MCF 10A (cell line): Measurements from ENCODE around the gene PIP4K2A. TPM values are rescaled to one million over a fixed set of nuclear protein-coding genes. Genes with fewer than 3 reads are reported as not detected.

Experiments
- BruUV-seq: library from RNA; stranded (reverse); fragments of 400-500 nt; replicated peaks from 2 replicates; lab custom pipeline; 2021; lab: Mats Ljungman, UMichigan
- CTCF ChIA-PET: fragments of 300-600 bp; sonication (Branson Sonifier 250); formaldehyde crosslinking; extraction: SDS; loops from one replicate; lab custom pipeline; 2021; ENCODE audit warnings: antibody characterized with exemption, inconsistent platforms; lab: Yijun Ruan, JAX
- POLR2A ChIA-PET: fragments of 300-600, 350-650 bp; sonication (Branson Sonifier 250); formaldehyde crosslinking; extraction: SDS; loops from one replicate; lab custom pipeline; 2020; ENCODE audit warnings: antibody characterized with exemption, inconsistent platforms; lab: Yijun Ruan, JAX
- DNase-seq: peaks from one replicate; pipeline ENCODE4 v3.0.0-alpha.2; 2018; ENCODE audit not compliant: unreplicated experiment
- H3K27ac Mint-ChIP-seq: one replicate; pipeline ENCODE4 v1.8.0; 2022; ENCODE audit warnings: mild to moderate bottlenecking, low read depth, mixed read lengths; ENCODE audit not compliant: unreplicated experiment
- H3K27me3 Mint-ChIP-seq: one replicate; pipeline ENCODE4 v1.8.0; 2022; ENCODE audit warnings: mixed read lengths; ENCODE audit not compliant: insufficient read depth, unreplicated experiment
- H3K36me3 Mint-ChIP-seq: one replicate; pipeline ENCODE4 v1.8.0; 2022; ENCODE audit warnings: mild to moderate bottlenecking, moderate library complexity, mixed read lengths; ENCODE audit not compliant: insufficient read depth, unreplicated experiment
- H3K4me1 Mint-ChIP-seq: one replicate; pipeline ENCODE4 v1.8.0; 2022; ENCODE audit warnings: mixed read lengths; ENCODE audit not compliant: insufficient read depth, unreplicated experiment
- H3K4me3 Mint-ChIP-seq: one replicate; pipeline ENCODE4 v1.8.0; 2022; ENCODE audit warnings: mild to moderate bottlenecking, moderate library complexity, mixed read lengths; ENCODE audit not compliant: unreplicated experiment
- H3K9me3 Mint-ChIP-seq: one replicate; pipeline ENCODE4 v1.8.0; 2022; ENCODE audit warnings: mixed read lengths; ENCODE audit not compliant: unreplicated experiment
- intact Hi-C: fragments of 100-400 bp; cut with micrococcal nuclease; formaldehyde crosslinking; loops from 2 replicates; pipeline ENCODE4 v1.14.1; 2022
- total RNA-seq: library from RNA; stranded (reverse); gene quantifications from 2 replicates; pipeline ENCODE4 v1.2.3, GENCODE V29; 2022
- TF ChIP-seq, protein P1 (sequence below): fragments of 200-600 bp; IDR thresholded peaks from one replicate; pipeline ENCODE4 v1.8.0; 2022; ENCODE audit warnings: antibody characterized with exemption, mild to moderate bottlenecking; ENCODE audit not compliant: unreplicated experiment

PIP4K2A gene
- total RNA-seq, 1 experiment from 2014 or later: 24.2 TPM

DNA sequence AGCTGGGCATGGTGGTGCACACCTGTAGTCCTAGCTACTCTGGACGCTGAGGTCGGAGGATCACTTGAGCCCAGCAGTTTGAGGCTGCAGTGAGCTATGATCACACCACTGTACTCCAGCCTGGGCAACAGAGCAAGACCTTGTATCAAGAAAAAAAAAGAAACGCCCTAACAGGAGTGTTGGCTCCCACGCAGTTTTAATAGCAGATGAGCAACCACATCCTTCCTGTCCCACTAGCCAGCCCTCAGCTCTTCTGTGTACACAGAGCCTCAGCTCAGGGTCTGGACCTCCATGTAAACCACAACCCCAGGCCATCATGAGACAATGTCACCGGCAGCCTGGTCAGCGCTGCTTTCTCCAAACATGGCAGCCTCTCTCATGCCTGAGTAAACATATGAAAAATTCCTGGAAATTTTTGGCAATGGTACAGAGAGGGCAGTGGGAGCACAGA lies 108.2 kb downstream of the PIP4K2A start:
- no TSS peak for BruUV-seq
- POLR2A ChIA-PET: interaction anchor here (2.6 to 2.8 kb wide), 2 partner anchors 10 to 13 kb away, joined by 13 to 19 read pairs; no protein-coding TSS in a partner anchor
- intact Hi-C loops: loop anchor here (5.0 kb wide), 1 partner anchor 106 kb away; the partner anchor contains the start of gene PIP4K2A
- TF ChIP-seq, protein P1, sequence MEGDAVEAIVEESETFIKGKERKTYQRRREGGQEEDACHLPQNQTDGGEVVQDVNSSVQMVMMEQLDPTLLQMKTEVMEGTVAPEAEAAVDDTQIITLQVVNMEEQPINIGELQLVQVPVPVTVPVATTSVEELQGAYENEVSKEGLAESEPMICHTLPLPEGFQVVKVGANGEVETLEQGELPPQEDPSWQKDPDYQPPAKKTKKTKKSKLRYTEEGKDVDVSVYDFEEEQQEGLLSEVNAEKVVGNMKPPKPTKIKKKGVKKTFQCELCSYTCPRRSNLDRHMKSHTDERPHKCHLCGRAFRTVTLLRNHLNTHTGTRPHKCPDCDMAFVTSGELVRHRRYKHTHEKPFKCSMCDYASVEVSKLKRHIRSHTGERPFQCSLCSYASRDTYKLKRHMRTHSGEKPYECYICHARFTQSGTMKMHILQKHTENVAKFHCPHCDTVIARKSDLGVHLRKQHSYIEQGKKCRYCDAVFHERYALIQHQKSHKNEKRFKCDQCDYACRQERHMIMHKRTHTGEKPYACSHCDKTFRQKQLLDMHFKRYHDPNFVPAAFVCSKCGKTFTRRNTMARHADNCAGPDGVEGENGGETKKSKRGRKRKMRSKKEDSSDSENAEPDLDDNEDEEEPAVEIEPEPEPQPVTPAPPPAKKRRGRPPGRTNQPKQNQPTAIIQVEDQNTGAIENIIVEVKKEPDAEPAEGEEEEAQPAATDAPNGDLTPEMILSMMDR: no peak
- H3K4me3 Mint-ChIP-seq: no peak overlapping the region
- DNase-seq: peak; percentile 29
- CTCF ChIA-PET: no interaction called here
- no peaks in the 10 kb centered on the region for H3K27me3 Mint-ChIP-seq
- H3K4me1 Mint-ChIP-seq: peaks cover 6% of the 10 kb centered on the region
- H3K36me3 Mint-ChIP-seq: peaks cover 12% of the 10 kb centered on the region
- no peaks in the 10 kb centered on the region for H3K9me3 Mint-ChIP-seq
- no peak overlapping the region for H3K27ac Mint-ChIP-seq

DNA sequence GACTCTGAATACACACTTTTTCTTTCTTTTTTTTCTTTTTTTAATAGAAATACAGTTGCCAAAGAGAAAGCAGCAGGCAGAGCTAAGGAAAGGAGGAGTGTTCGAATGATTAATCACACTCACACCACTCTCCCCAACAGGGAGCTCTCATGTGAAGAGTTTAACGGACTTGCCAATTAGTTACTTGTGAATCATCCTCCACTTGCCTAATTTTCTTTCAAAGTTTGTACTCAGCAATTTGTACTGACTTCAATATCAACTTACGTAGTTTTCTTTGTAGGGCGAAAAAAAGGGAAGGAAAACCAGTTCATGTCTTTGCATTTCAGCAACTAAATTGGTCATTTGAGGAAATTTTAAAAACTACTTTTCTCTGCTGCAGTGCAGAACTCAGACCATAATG lies 109.2 kb downstream of the PIP4K2A start:
- peak; percentile 89 for DNase-seq
- BruUV-seq: no TSS peak
- H3K27ac Mint-ChIP-seq: peak overlapping the region; percentile 57
- peak overlapping the region; percentile 54 for H3K4me3 Mint-ChIP-seq
- intact Hi-C loops: loop anchor here (5.0 kb wide), 1 partner anchor 107 kb away; the partner anchor contains the start of gene PIP4K2A
- TF ChIP-seq, protein P1: no peak
- CTCF ChIA-PET: interaction anchor here (0.6 to 1.2 kb wide), 6 partner anchors 16 to 277 kb away, joined by 3 to 5 read pairs (median 4); no protein-coding TSS in a partner anchor
- H3K36me3 Mint-ChIP-seq: peaks cover 12% of the 10 kb centered on the region
- no peaks in the 10 kb centered on the region for H3K27me3 Mint-ChIP-seq
- POLR2A ChIA-PET: interaction anchor here (0.7 to 2.8 kb wide), 8 partner anchors 11 to 171 kb away, joined by 3 to 19 read pairs (median 4); no protein-coding TSS in a partner anchor
- H3K4me1 Mint-ChIP-seq: peaks cover 7% of the 10 kb centered on the region
- no peaks in the 10 kb centered on the region for H3K9me3 Mint-ChIP-seq

DNA sequence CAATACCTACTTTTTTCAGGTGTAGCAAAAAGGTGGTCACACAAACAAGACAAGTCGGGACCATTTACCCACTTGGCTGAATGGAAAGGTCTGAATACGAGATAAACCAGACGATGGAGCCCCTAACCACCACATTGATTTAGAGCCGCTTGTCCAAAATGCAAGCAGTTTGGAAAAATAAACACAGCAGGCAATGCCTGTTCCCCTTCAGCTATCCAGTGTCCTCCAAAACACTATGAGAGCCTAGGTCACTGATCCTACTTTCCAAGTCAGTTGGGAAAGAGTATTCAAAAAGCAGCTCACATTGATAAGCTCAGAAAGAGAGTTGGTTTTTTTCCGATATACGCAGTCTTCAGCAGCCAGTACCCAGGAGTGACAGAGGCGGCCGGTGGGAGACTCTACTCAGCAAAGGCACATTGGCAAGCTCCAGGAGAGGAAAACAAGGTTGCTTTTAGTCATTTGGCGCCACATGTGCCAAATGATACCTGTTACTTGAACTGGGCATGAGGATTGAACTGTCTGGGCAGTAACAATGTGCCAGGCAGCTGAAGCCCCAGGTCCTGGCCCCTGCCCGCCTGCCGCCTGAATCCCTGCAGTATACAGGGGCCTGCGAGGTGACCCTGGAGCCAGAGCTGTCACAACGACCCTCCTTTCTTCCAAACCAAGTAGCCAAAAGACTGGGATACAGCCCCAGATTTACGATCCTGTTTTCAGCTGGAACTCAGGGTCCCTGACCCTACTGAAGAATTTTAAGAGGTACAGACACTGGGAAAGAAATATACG lies 109.8 kb downstream of the PIP4K2A start:
- Mint-ChIP-seq H3K36me3 (peaks cover 12% of the 10 kb centered on the region), H3K27me3 (no peaks in the 10 kb centered on the region), H3K27ac (no peak overlapping the region), H3K4me1 (peaks cover 12% of the 10 kb centered on the region), H3K4me3 (peak overlapping the region; percentile 54), H3K9me3 (no peaks in the 10 kb centered on the region)
- POLR2A ChIA-PET: interaction anchor here (0.6 to 2.8 kb wide), 9 partner anchors 11 to 170 kb away, joined by 3 to 19 read pairs (median 4); no protein-coding TSS in a partner anchor
- no TSS peak for BruUV-seq
- intact Hi-C loops: loop anchor here (5.0 kb wide), 1 partner anchor 108 kb away; the partner anchor contains the start of gene PIP4K2A
- TF ChIP-seq, protein P1: no peak
- CTCF ChIA-PET: interaction anchor here (0.6 to 1.2 kb wide), 8 partner anchors 15 to 611 kb away, joined by 3 to 5 read pairs (median 4); no protein-coding TSS in a partner anchor
- no peak for DNase-seq

DNA sequence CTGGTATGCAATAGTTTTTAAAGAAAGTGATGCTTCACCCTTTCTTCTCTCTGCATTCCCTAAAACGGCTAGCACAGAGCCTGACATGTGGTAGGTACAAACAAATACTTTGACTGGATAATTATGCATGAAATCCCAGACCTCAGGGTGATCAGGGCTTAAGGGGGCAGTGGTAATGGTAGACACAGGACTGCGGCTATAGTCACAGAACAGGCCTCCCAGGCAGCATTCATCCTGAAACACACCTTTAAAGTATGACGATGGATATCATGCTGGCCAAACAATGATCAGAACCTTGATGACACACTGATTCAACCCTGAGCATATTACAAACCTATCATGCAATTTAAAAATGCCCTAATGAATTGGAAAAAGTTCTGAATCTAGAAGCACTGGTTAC lies 110.8 kb downstream of the PIP4K2A start:
- BruUV-seq: no TSS peak
- peaks cover 21% of the 10 kb centered on the region for H3K4me1 Mint-ChIP-seq
- TF ChIP-seq, protein P1: no peak
- H3K4me3 Mint-ChIP-seq: no peak overlapping the region
- ChIA-PET CTCF (interaction anchor here (0.6 kb wide), 1 partner anchor 26 kb away, joined by 3 read pairs; no protein-coding TSS in a partner anchor), POLR2A (no interaction called here)
- no peaks in the 10 kb centered on the region for H3K9me3 Mint-ChIP-seq
- intact Hi-C loops: no loop called here
- no peak overlapping the region for H3K27ac Mint-ChIP-seq
- no peak for DNase-seq
- H3K27me3 Mint-ChIP-seq: no peaks in the 10 kb centered on the region
- peaks cover 12% of the 10 kb centered on the region for H3K36me3 Mint-ChIP-seq
